Lower leg skin (tissue), 4 donors: ENCODE data around the gene EGR2. TPM values are rescaled to one million over a fixed set of nuclear protein-coding genes. Genes with fewer than 3 reads are reported as not detected.

Experiments used
- DNase-seq, 2 donors: peaks; one replicate each; pipeline ENCODE4 v3.0.0-alpha.2; 2019; ENCODE audit warnings: low spot score in 2 of 2
- H3K4me3 ChIP-seq: fragments of 200-600 bp; sonication (generic); 2 replicates; pipeline ENCODE4 v1.5.1; 2017; ENCODE audit warnings: mild to moderate bottlenecking, low read depth; ENCODE audit not compliant: poor library complexity, severe bottlenecking
- CTCF ChIP-seq, 3 donors: fragments of 450-650 bp; IDR thresholded peaks; one replicate each; pipeline ENCODE4 v1.5.1; 2016; ENCODE audit warnings: antibody characterized with exemption in 3 of 3, mild to moderate bottlenecking in 3 of 3, moderate library complexity in 2 of 3
- POLR2A ChIP-seq, 2 donors: fragments of 450-650 bp; IDR thresholded peaks; one replicate each; pipeline ENCODE4 v1.6.1; 2016 to 2017; ENCODE audit warnings: antibody characterized with exemption in 2 of 2, mild to moderate bottlenecking in 1 of 2, moderate library complexity in 1 of 2
- WGBS, 2 donors: methylation state at CpG; one replicate each; pipeline ENCODE4 v1.1.5; 2018; 5-methylcytosine and 5-hydroxymethylcytosine counted together
- intact Hi-C: fragments of 100-400 bp; cut with DNase I; formaldehyde crosslinking; loops from one replicate; pipeline ENCODE4 v1.15.0; 2023; ENCODE audit warnings: low total_unique reads
- total RNA-seq, 4 donors: library from RNA; depleted of rRNA; stranded (reverse); fragments of >200 nt; gene quantifications; one replicate each; pipeline ENCODE4 v1.1.0, GENCODE V29; 2016

Gene EGR2
- total RNA-seq, 4 donors from 2014 or later: 9.7 to 23.8 (median 18.1) TPM

- no peak overlapping the region for H3K4me3 ChIP-seq
- no peak for DNase-seq
- intact Hi-C loops: no loop called here
- WGBS, 2 donors: 83 to 88% methylated on average over 3 of the region's 3 CpGs
- TF ChIP-seq CTCF (IDR thresholded peaks at IDR 0.05): no peak
- TF ChIP-seq POLR2A (IDR thresholded peaks at IDR 0.05): no peak
Observed at GRCh38 chr10:62796896-62797295, 19.3 kb downstream of the EGR2 start.

GRCh38 chr10:62795762-62796161, 20.4 kb downstream of the EGR2 start:
- 91 to 95% methylated on average over 4 of the region's 4 CpGs for WGBS, 2 donors
- no peak for DNase-seq
- TF ChIP-seq CTCF (IDR thresholded peaks at IDR 0.05) (no peak), POLR2A (IDR thresholded peaks at IDR 0.05) (no peak)
- intact Hi-C loops: no loop called here
- no peak overlapping the region for H3K4me3 ChIP-seq

- no peak for DNase-seq
- TF ChIP-seq POLR2A (IDR thresholded peaks at IDR 0.05) (no peak), CTCF (IDR thresholded peaks at IDR 0.05) (no peak)
- no peak overlapping the region for H3K4me3 ChIP-seq
- intact Hi-C loops: no loop called here
Observed at GRCh38 chr10:62795100-62795499, 21.1 kb downstream of the EGR2 start.

- 84 to 88% methylated on average over 1 of the region's 1 CpG for WGBS, 2 donors
- no peak for TF ChIP-seq CTCF (IDR thresholded peaks at IDR 0.05)
- TF ChIP-seq POLR2A (IDR thresholded peaks at IDR 0.05): no peak
- intact Hi-C loops: no loop called here
- no peak overlapping the region for H3K4me3 ChIP-seq
- DNase-seq: no peak
Observed at GRCh38 chr10:62794306-62794705, 21.9 kb downstream of the EGR2 start.

GRCh38 chr10:62792261-62792660, 23.9 kb downstream of the EGR2 start:
- H3K4me3 ChIP-seq: no peak overlapping the region
- intact Hi-C loops: no loop called here
- TF ChIP-seq CTCF (IDR thresholded peaks at IDR 0.05) (no peak), POLR2A (IDR thresholded peaks at IDR 0.05) (no peak)
- no peak for DNase-seq
- 79 to 80% methylated on average over 5 of the region's 5 CpGs for WGBS, 2 donors

GRCh38 chr10:62790571-62790970, 25.6 kb downstream of the EGR2 start:
- no peak overlapping the region for H3K4me3 ChIP-seq
- WGBS, 2 donors: 80 to 90% methylated on average over 2 of the region's 2 CpGs
- DNase-seq: no peak
- TF ChIP-seq CTCF (IDR thresholded peaks at IDR 0.05) (no peak), POLR2A (IDR thresholded peaks at IDR 0.05) (no peak)
- intact Hi-C loops: no loop called here
